NCI-H1436 treated with DMSO at 0.1 percent for 48 hours (cell line): ENCODE measurements around the gene VMAC.

Source experiments
- DNase-seq: peaks from one replicate; lab custom pipeline; 2025; lab: John Stamatoyannopoulos, UW

VMAC gene

DNA sequence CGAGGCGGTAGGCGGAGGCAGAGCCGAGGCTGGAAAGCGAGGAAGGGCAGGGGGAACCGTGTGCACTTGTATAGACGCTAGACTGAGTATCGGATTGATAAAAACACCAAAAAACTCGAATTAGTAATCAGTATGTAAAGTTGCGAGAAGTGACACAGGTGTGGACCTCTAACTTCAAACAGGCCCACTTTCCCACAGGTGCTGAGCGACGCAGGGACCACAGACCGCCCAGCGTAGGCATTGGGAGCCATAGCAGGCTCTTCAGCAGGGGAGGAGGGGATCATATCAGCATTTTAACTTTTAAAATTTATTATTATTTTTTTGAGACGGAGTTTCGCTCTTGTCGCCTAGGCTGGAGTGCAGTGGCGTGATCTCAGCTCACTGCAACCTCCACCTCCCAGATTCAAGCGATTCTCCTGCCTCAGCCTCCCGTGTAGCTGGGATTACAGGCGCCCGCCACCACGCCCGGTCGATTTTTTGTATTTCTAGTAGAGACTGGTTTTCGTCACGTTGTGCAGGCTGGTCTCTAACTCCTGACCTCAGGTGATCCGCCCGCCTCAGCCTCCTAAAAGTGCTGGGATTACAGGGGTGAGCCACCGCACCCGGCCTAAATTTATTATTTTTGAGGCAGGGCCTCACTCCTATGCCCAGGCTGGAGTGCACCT is 574 bp downstream of the VMAC start:
- no peak for DNase-seq

DNA sequence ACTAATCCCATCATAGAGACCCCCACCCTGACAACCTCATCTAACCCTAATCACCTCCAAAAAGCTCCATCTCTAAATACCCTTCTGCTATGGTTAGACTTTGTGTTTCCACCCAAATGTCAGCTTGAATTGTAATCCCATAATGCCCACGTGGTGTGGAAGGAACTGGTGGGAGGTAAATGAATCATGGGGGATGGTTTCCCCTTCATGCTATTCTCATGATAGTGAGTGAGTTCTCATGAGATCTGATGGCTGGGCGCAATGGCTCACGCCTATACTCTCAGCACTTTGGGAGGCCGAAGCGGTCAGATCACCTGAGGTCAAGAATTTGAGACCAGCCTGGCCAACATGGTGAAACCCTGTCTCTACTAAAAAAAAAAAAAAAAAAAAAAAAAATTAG is 2.6 kb downstream of the VMAC start:
- no peak for DNase-seq

DNA sequence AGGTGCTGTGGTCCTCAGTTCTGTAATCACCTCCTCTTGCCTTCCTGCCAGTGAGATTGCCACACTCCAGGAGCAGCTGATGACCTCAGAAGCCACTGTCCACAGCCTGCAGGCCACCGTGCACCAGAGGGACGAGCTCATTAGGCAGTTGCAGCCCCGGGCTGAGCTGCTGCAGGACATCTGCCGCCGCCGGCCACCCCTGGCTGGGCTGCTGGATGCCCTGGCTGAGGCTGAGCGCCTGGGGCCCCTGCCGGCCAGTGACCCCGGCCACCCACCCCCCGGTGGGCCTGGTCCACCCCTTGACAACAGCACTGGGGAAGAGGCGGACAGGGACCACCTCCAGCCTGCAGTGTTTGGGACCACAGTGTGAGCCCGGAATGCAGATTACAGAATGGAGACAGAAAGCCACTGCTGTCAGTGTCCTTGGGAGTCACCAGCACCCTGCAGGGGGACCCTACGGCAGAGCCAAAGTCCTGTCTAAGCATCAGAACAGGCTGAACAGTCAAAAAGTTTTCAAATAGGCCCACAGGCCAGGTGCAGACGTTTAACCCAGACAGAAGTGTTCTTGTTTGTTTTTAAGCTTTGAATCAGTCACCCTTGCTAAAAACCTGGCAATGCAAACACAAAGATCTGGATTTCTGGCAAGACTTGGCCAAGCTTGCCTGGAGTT is 4.2 kb downstream of the VMAC start:
- DNase-seq: no peak

DNA sequence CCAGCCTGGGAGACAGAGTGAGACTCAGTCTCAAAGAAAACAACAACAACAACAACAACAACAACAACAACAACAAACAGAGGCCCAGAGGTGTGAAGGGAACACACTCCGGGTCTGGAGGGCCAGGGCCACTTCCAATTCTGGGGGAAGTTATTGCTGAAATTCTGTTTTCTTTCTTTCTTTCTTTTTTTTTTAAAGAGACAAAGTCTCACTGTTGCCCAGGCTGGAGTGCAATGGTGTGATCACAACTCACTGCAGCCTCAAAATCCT is 5.9 kb downstream of the VMAC start:
- DNase-seq: no peak

DNA sequence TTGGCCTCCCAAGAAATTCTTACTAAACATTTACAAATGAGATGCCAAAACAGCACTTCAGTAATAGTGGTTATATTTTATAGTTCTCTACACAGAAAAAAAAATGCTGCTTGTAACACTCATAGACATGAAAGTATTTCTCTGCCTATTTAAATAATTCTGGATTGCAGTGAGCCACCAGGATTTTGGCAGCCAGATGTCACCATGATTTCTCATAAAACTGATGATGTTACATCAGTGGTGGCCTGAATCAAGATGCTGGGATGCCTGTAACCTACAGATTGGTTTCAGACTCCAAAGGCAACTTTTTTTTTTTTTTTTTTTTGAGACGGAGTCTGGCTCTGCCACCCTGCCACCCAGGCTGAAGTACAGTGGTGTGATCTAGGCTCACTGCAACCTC is 6.7 kb downstream of the VMAC start:
- DNase-seq: no peak

DNA sequence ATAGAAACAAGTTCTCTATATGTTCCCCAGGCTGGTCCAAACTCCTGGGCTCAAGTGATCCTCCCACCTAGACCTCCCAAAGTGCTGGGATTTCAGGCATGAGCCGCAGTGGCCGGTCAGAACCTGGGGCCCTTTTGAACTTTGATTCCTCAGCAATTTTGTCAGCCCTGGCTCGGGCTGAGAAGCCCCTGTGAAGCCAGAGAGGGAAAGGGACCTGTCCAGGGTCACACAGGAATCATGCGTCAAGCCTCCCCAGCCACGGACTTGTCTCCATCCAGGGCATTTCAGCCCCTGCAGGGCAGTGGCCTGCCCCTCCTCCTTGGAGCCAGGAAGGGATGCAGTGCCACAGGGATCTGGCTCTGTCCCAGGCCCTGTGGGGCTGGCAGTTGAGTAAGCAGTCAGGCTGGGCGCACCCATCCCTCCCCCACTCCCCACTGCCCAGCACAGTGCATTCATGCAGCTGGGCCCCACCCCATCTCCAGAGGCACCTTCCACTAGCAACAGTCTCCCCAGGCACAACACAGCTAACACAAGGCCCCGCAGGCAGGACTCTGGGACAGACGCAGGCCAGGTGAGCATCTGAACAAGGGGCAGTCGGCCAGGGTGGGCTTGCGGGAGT is 9.2 kb downstream of the VMAC start, which contains the start of gene CAPS:
Gene CAPS, plus strand, starts transcription at position 516 of the 619 bp plus-strand sequence. CDS start 153 bp downstream, outside the sequence.
- DNase-seq: no peak

DNA sequence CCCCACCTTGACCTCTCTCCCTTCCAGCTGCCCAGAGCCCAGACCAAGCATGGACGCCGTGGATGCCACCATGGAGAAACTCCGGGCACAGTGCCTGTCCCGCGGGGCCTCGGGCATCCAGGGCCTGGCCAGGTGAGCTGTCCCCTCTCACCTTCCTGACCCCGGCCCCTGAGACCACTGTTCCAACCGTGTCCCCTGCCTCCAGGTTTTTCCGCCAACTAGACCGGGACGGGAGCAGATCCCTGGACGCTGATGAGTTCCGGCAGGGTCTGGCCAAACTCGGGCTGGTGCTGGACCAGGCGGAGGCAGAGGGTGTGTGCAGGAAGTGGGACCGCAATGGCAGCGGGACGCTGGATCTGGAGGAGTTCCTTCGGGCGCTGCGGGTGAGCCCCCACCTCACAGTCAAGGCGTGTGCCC is 9.7 kb downstream of the VMAC start:
- DNase-seq: no peak

DNA sequence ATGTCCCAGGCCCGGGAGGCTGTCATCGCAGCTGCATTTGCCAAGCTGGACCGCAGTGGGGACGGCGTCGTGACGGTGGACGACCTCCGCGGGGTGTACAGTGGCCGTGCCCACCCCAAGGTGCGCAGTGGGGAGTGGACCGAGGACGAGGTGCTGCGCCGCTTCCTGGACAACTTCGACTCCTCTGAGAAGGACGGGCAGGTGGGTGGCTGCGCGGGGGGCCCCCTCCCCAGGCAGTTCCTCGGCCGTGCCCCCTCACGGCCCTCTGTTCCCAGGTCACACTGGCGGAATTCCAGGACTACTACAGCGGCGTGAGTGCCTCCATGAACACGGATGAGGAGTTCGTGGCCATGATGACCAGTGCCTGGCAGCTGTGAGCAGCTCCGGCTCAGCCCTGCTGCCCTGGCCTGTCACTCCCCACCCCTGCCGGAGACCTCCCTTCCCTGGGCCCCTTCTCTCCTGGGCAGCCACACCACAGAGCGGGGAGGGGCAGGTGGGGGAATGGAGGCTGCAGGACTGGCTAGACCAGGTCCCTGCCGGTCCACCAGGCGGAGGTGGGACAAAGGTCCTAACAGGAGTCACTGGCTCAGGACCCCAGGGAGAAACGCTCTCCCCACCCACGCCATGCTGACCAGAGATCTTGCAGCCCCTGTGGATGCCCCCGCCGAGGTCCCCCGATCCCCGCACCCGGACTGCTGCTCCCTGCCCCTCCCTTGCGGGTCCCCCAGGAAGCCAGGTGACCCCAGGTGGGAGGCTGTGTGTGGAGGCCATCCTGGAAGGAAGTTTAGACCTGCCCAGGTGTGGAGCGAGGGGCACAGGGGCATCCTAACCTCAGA is 10.5 kb downstream of the VMAC start:
- DNase-seq: no peak

DNA sequence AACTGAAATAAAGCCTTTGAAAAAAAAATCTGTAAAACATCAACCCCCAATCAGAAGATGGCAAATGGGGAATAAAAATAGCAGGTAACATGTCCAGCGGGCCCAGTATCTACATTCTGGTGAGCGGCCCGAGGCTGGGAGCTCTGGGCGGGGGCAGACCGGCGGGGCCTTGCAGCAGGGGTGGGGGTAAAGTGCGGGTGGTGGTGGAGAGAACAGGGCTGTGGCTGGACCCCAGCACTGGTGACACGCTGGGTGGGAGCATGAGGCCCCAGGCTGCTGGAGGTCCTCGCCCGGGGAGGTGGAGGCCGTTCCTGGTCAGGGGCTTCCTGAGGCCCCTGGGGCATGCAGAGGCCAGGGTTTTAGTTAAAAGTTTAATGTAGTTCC is 11.1 kb downstream of the VMAC start:
- no peak for DNase-seq

DNA sequence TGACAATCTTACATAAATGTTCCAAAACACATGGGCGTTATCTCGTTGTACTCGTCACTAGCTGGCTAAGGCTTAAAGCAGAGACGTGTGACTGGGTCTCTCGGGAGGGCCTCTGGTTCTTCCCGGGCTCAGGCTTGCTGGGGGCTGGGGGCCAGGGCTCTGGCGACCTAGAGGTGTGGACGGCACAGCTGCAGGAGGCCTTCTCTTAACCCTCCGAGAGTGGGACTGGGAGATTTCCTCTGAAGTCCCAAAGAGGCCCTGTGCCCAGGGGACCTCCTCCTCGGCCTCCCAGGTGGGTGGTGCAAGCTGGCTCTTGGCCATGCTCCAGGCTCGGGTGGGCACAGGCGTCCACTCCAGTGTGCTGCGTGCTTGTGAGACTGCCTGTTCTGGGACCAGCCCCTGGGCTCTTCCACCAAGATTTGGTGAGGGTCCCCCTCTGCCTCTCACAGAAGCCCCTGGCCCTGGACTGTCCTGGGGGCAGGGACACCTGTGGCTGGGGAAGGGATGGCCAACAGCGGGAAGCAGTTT is 11.6 kb downstream of the VMAC start:
- no peak for DNase-seq

DNA sequence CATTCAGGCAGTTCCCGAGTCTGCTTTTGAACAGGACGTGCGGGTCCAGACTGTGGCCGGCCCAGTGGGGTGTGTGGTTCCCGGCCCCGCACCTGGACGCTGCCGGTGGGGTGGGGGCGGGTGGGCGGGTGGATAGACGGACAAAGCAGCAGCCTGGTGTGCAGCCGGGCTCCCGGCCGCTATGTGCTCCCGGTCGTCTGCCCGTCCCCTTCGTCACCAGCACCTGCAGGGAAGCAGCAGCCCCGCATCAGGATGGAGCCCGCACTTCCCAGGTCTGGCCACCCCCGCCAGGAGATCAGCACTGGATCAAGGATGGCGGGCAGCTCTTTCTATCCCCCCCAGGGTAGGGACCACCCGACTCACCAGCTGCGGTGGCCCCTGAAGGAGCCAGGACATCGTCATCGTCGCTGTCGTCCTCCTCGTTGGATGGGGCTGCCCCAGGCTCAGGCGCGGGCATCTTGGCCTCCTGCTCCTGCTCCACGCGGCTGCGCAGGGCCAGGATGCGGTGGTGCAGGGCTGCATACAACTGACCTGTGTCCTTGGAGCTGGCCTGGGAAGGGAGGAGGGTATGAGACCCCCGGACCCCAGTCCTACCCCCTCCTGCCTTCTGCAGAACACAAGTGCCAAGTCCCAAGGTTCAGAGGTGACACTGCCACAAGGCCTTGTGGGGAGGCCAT is 12.9 kb downstream of the VMAC start:
- no peak for DNase-seq

DNA sequence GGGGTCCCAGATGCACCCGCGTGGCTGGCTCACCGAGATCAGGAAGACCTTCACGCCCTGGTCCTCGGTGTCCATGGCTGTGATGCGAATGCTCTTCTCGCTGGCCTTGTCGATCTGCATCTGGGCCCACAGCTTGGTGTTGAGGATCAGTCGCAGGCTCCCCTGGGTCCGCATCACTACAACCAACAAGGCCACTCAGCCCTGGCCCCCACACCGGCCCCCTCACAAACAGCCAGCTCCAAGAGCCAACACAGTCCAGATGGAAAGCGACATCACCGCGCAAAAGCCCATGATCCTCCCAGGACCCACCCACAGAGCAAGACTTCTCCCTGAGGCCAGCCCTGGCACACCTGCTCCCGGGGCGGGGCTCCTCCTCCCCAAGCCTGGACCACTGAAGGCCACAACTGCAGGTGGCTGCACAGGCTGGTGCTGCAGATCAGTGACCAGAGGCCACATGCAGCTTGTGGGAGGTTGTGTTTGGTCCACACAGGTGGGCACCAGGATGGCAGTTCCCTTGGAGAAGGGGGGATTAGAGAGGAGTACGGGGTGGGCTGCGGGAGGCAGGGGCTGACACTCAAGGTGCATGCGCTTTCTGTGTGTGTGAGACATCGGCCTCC is 13.9 kb downstream of the VMAC start:
- DNase-seq: no peak

DNA sequence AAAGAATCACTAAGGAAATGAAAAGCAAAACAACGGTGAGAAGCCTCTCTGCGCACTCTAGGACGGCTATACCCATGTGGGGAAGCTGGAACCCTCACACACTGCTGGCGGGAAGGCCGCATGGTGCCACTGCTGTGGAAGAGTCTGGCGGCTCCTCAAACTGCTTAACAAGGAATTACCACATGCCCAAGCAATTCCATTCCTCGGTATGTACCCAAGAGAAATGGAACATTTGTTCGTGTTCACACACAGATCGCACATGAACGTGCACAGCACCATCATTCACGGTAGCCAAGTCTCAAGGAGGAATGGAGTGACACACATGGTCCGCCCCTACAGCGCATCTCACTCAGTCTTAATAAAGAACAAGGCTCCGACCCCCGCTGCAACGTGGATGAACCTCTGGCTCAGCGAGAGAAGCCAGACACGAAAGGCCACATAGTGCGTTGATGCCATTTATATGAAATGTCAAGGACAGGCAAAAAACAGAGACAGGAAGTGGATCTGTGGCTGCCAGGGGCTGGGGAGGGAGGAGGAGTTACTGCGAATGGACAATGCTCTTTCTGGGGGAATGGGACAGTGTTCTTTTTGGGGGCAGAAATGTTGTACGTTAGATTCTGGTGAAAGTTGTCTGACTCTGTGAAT is 17.0 kb downstream of the VMAC start:
- no peak for DNase-seq

DNA sequence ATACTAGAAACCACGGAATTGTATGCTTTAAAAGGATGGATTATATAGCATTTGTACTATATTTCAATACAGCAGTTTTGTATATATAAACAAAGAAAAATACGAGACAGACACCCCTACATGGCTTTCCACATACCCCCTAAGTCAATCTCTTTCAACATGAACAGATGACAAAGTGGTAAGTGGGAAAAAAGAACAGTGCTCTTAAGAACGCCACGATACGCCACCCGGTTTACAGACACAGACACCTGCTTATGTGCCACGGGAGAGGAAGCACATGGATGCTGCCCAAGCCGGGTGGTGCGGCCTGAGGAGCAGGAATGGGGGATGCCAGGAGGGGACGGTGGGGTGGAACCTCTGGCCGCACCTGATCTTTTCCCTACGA is 17.5 kb downstream of the VMAC start:
- DNase-seq: no peak

DNA sequence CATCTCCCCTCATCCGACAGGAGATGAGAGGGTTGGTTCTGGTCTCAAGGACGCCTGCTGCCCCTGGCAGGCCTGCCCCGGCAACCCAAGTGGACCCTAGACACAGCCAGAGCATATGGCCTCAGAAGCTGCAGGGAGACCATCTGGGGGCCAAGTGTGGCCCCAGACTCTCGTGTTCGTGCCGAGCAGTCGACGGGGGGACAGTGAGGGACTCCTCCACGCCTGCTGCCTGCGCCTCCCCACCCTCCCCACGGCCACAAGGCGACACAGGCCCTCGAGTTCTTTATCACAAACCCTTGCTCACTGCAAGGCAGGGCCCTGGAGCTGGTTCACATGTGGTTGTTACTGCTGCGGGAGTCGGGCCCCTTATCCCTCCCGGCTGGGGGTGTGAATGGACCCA is 18.7 kb downstream of the VMAC start:
- no peak for DNase-seq

DNA sequence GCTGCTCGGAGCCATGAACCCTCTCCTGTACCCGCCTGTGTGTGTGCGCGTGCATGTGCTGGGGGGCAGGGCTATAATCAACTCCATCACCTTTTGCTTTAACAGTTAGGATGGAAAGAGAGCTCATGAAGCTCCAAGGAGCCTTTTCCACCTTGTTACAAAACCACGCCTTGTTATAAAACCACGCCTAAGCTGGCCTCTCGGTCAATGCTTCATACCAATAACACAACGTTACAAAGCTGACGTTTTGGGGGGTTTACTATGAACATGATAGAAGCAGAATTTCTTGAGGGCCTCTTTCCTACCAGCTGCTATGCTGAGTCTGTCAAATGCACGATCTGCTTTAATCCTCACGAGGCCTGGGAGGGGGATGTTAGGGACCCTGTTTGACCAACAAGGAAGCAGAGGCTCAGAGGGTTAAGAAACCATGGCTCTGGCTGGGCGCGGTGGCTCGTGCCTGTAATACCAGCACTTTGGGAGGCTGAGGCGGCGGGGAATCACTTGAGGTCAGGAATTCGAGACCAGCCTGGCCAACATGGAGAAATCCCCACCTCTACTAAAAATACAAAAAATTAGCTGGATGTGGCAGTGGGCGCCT is 21.3 kb downstream of the VMAC start:
- DNase-seq: no peak

DNA sequence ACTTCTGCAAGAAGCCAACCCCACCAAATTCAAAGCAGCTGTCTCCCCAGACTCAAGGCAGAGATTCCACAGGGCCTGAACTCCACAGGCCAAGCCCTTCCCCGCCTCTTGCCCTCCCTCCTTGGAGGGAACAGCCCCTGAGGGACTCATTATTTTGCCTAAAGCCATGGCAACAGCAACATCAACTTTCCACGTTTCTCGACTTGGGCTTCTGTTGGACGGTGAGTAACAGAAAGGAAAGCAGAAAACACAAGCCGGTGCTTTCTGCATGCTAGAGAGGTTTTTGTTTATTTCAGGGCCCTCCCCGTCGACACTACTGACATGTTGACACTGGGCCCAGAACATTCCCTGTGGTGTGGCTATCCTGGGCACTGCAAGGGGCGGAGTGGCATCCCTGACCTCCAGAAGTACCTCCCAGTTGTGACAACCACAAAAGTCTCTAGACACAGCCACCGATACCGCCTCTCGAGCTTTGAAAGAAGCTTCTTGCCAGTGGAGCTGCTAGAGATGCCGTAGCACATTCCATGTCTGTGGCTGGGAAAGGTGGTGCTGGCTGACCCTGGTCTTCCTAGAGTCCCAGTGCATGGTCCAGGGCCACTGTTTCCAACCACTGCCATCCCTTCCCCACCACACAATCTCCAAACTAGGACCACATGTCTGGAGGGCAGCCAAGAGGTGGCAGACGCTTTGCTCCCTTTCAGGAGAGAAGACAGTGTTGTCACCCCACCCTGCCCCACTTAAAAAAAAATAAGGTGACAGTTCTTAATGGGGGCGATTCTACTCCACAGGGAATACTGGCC is 22.2 kb downstream of the VMAC start:
- DNase-seq: no peak

DNA sequence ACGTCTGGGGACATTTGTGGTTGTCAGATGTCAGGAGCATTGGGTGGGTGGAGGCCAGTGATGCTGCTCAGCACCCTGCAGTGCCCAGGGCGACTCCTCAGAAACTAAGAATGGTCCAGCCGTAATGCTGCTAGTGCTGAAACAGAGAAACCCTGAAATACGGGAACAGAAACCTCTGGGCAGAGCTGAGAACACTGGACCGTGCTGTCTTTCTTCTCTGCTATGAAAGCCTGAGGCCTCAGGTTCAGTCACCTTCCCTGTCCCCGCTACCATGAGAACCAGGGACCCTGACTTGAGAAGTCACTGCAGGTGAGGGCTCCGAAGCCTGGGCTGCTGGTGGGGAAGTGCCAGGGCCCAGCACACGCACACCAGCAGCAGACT is 22.8 kb downstream of the VMAC start:
- DNase-seq: no peak

DNA sequence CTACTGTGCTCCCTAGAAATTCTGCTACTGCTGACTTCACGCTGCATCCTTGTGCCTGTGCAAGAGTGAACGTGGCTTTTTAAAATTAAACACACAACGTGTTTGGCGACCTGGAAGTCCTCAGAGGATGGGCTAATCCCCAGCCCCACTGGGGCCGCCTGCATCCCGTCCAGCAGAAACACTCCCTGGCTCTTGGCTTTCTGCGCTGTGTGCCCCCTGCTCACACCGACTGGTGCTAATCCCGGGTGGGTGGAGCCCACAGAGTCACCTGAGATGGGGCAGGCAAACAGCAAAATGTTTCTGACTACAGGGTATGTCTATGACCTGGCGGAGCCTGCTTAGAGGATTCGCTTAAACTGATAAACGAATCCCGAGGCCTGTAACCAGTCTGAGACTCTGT is 24.5 kb downstream of the VMAC start:
- no peak for DNase-seq

DNA sequence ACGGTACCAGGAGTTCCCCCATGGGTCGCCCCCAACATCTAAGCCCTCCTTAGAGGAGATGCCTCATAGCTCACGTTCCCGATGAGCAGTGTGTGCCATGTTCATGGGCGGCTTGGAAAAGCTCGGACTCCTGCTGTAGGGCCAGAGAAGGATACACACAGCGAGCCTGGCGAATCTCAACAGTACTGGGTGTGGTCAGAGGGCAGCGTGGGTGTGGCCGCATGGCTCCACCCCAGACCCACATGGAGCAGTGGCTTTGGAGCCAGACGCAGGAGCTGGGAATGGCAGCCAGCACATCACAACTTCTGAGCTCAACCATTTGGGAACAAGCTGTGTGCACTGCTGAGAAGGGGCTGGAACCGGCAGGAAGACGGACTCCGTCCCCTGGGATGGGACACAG is 25.0 kb downstream of the VMAC start:
- no peak for DNase-seq
